ENCODE data around the gene TNFSF11.

GRCh38 chr13:42575938-42576337, 2.0 kb downstream of the TNFSF11 start:
- TF ChIP-seq EGR1 (IDR thresholded peaks at IDR 0.05; ENCODE audit: low read depth in 2 of 2): no peak
- TF ChIP-seq ZBTB33 (IDR thresholded peaks at IDR 0.05): no peak
- no peak for TF ChIP-seq TAF1 (conservative IDR thresholded peaks at IDR 0.05)
- TF ChIP-seq MAX (IDR thresholded peaks at IDR 0.05): no peak
- TF ChIP-seq CTCF (IDR thresholded peaks at IDR 0.05; ENCODE audit: low read depth, low read length, missing input control): no peak
